Mesendoderm (in vitro differentiated cells): ENCODE results near the gene S100A9.

ENCODE experiments used
- DNase-seq: peaks from one replicate; pipeline ENCODE4 v3.0.0; 2013
- H2AK5ac ChIP-seq: 2 replicates; pipeline ENCODE4 v1.6.1; 2013; ENCODE audit warnings: low read length, inconsistent platforms
- H2BK120ac ChIP-seq: 2 replicates; pipeline ENCODE4 v1.6.1; 2013; ENCODE audit warnings: low read depth, mild to moderate bottlenecking, low read length, moderate library complexity, mixed read lengths
- H2BK15ac ChIP-seq: replicated peaks from 2 replicates; pipeline ENCODE4 v1.6.1; 2013; ENCODE audit warnings: low read depth, mild to moderate bottlenecking, moderate library complexity
- H2BK5ac ChIP-seq: 2 replicates; pipeline ENCODE4 v1.6.1; 2013; ENCODE audit warnings: low read length, inconsistent platforms
- H3K18ac ChIP-seq: 2 replicates; pipeline ENCODE4 v1.6.1; 2013; ENCODE audit warnings: mild to moderate bottlenecking, low read length, mixed read lengths
- H3K23ac ChIP-seq: one replicate; pipeline ENCODE4 v1.6.1; 2013; ENCODE audit warnings: low read length
- H3K27ac ChIP-seq: 2 replicates; pipeline ENCODE4 v1.5.1; 2013; ENCODE audit warnings: low read depth, mild to moderate bottlenecking, inconsistent platforms, low read length, moderate library complexity
- H3K27me3 ChIP-seq: 2 replicates; pipeline ENCODE4 v1.6.1; 2013; ENCODE audit warnings: low read length, control low read depth, mild to moderate bottlenecking, inconsistent platforms; ENCODE audit not compliant: insufficient read depth, poor library complexity
- H3K36me3 ChIP-seq: 2 replicates; pipeline ENCODE4 v1.6.1; 2013; ENCODE audit warnings: low read length, inconsistent platforms; ENCODE audit not compliant: control insufficient read depth, insufficient read depth
- H3K4ac ChIP-seq: one replicate; pipeline ENCODE4 v1.6.1; 2013; ENCODE audit warnings: low read depth, mild to moderate bottlenecking, low read length, moderate library complexity
- H3K4me1 ChIP-seq: 2 replicates; pipeline ENCODE4 v1.6.1; 2013; ENCODE audit warnings: low read depth, low read length, inconsistent platforms; ENCODE audit not compliant: control insufficient read depth
- H3K4me2 ChIP-seq: 2 replicates; pipeline ENCODE4 v1.6.1; 2013; ENCODE audit warnings: low read length
- H3K4me3 ChIP-seq: 2 replicates; pipeline ENCODE4 v1.5.1; 2013; ENCODE audit warnings: mild to moderate bottlenecking, low read length
- H3K56ac ChIP-seq: one replicate; pipeline ENCODE4 v1.6.1; 2013; ENCODE audit warnings: low read length
- H3K79me1 ChIP-seq: 2 replicates; pipeline ENCODE4 v1.6.1; 2013; ENCODE audit warnings: low read length, inconsistent platforms
- H3K79me2 ChIP-seq: 2 replicates; pipeline ENCODE4 v1.6.1; 2013; ENCODE audit warnings: mild to moderate bottlenecking, low read length; ENCODE audit not compliant: control insufficient read depth, insufficient read depth
- H3K9ac ChIP-seq: 2 replicates; pipeline ENCODE4 v1.6.1; 2013; ENCODE audit warnings: low read length, inconsistent platforms
- H4K5ac ChIP-seq: one replicate; pipeline ENCODE4 v1.6.1; 2013; ENCODE audit warnings: low read length
- H4K8ac ChIP-seq: one replicate; pipeline ENCODE4 v1.6.1; 2013; ENCODE audit warnings: low read depth, mild to moderate bottlenecking, control low read depth, low read length, moderate library complexity
- WGBS: extraction: QIAGEN DNeasy Blood & Tissue Kit; methylation state at CpG from one replicate; pipeline ENCODE4 v1.1.7; 2013; ENCODE audit warnings: low lambda C conversion rate, missing lambda C conversion rate; ENCODE audit not compliant: insufficient coverage; ENCODE audit errors: extremely low coverage; 5-methylcytosine and 5-hydroxymethylcytosine counted together

Gene S100A9

DNA sequence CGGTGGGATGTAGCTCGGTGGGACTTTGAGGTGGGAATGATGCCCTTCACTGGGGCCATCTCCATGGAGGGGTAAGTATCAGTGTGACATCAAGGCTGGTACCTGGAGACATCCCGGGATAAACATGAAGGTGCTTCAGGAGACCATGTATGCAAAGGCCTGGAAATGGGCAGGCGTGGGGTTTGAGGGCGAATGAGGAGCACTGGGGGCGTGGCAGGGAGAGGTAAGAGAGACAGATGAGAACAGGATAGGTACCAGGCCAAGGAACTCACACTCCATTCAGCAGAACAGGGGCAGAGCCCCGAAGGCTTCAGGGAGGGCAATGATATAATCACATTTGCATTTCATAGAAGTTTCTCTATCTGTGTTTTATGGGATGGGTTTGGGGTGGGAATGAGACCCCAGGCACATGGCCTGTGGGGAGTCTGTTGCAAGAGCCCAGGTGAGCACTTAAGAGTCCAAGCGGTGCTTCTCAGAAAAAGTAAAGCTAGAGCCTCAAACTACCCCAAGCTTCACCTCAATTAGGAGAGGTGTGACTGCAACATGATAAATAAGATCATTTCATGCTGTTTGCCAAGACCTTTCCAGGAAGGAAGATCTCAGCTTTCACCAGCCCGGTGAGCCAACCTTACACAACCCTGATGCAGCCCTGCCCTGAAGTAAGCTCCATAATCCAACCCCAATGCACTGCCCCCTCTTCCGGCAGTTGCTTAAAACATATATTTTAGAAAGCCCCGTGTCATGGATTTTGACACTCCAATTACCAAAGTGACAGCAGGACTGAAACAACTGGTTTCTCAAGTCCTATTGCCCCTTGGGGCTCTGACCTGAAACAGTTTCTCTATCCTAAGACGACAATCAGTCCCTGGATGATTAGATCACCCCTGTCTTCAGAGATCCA is 7.4 kb downstream of the S100A9 start:
- Histone ChIP-seq H3K9ac (no peak overlapping the region), H2BK5ac (no peak overlapping the region), H3K27me3 (no peaks in the 10 kb centered on the region), H3K79me1 (no peaks in the 10 kb centered on the region), H3K23ac (no peak overlapping the region), H2AK5ac (no peak overlapping the region), H3K56ac (no peak overlapping the region), H3K36me3 (no peaks in the 10 kb centered on the region), H3K4me1 (no peaks in the 10 kb centered on the region), H3K4ac (no peak overlapping the region), H3K27ac (no peak overlapping the region), H3K18ac (no peak overlapping the region), H2BK120ac (no peak overlapping the region), H4K5ac (no peak overlapping the region), H3K79me2 (no peaks in the 10 kb centered on the region), H3K4me2 (no peak overlapping the region), H2BK15ac (no peak overlapping the region), H4K8ac (no peak overlapping the region), H3K4me3 (no peak overlapping the region)
- DNase-seq = no peak
- no CpG with 5 or more reads among the region's 12 CpGs for WGBS

DNA sequence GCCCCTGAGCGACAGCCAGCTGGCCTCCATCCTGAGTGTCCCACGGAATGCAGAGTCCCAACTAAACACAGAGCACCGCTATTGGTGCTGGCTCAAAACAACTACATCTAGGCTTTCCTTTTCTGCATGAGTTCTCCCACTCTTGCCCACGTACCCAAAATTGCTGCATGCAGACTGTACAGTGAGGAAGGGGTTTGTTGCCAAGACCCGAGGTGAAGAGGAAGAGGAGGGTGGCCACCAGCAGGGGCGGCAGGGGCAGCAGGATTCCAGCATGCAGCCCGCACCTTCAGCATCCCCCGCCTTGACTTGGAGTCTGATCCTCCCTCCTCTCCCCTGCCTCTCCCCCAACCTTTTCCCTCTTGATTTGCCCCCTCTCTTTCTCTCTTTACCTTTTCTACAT is 8.0 kb downstream of the S100A9 start:
- Histone ChIP-seq H3K27ac (no peak overlapping the region), H3K27me3 (no peaks in the 10 kb centered on the region), H3K4me3 (no peak overlapping the region), H3K4me2 (no peak overlapping the region), H3K18ac (no peak overlapping the region), H2AK5ac (no peak overlapping the region), H3K4ac (no peak overlapping the region), H3K79me2 (no peaks in the 10 kb centered on the region), H3K23ac (no peak overlapping the region), H3K9ac (no peak overlapping the region), H3K4me1 (no peaks in the 10 kb centered on the region), H2BK120ac (no peak overlapping the region), H2BK15ac (no peak overlapping the region), H4K8ac (no peak overlapping the region), H4K5ac (no peak overlapping the region), H3K36me3 (no peaks in the 10 kb centered on the region), H3K79me1 (no peaks in the 10 kb centered on the region), H2BK5ac (no peak overlapping the region), H3K56ac (no peak overlapping the region)
- no peak for DNase-seq
- no CpG with 5 or more reads among the region's 8 CpGs for WGBS

DNA sequence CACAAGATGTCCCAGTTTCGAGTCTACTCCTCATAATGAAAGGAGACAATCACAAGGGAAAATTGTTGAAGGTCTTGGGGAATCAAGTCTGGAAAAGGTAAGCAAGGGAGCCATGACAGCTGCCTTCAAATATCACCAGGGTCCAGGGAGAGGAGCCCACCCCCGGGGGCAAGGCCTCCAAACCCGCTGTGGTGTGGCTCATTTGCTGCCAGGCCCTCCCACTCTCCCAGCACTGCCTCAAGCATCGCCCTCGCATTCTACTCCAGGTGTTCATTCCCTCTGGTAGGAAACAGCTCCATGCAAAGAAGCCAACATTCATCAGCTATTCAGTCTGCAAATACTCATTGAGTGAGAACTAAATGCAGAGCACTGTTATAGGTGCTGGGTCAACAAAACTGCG is 8.6 kb downstream of the S100A9 start:
- H4K8ac ChIP-seq = no peak overlapping the region
- no peak overlapping the region for H2BK15ac ChIP-seq
- H3K56ac ChIP-seq = no peak overlapping the region
- no peak overlapping the region for H3K23ac ChIP-seq
- no peak overlapping the region for H3K18ac ChIP-seq
- no peak overlapping the region for H4K5ac ChIP-seq
- H2BK5ac ChIP-seq = no peak overlapping the region
- H3K27me3 ChIP-seq = no peaks in the 10 kb centered on the region
- H3K79me1 ChIP-seq = no peaks in the 10 kb centered on the region
- H3K79me2 ChIP-seq = no peaks in the 10 kb centered on the region
- no peak overlapping the region for H3K9ac ChIP-seq
- no peak overlapping the region for H2BK120ac ChIP-seq
- no peak overlapping the region for H3K27ac ChIP-seq
- no peak overlapping the region for H3K4me2 ChIP-seq
- no CpG with 5 or more reads among the region's 6 CpGs for WGBS
- no peak for DNase-seq
- no peak overlapping the region for H2AK5ac ChIP-seq
- no peaks in the 10 kb centered on the region for H3K4me1 ChIP-seq
- H3K4ac ChIP-seq = no peak overlapping the region
- H3K36me3 ChIP-seq = no peaks in the 10 kb centered on the region
- H3K4me3 ChIP-seq = no peak overlapping the region

DNA sequence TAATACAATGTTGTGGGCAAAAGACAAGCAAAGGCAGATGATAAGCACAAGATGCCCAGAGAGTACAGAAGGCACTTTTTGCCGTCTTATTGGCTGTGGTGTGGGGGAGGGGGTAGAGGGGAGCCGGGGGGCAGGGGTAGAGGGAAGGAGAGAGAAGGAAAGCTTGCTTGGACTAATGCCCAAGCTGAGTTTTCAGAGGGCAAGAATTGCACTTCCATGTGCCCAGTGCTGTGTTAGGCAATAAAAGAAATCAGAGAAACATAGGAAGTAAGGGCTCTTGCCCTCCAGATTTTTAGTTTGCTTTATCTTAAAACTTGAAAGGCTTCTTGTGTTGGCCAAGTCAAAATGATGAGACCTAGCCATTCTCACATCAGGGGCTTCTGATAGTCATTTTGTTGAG is 9.4 kb downstream of the S100A9 start:
- H3K79me2 ChIP-seq = no peaks in the 10 kb centered on the region
- H2BK5ac ChIP-seq = no peak overlapping the region
- no peak overlapping the region for H2BK120ac ChIP-seq
- no peak overlapping the region for H3K27ac ChIP-seq
- H3K4me2 ChIP-seq = no peak overlapping the region
- H3K4me1 ChIP-seq = no peaks in the 10 kb centered on the region
- no peak overlapping the region for H3K9ac ChIP-seq
- no peak overlapping the region for H4K5ac ChIP-seq
- no peak overlapping the region for H3K4ac ChIP-seq
- H3K4me3 ChIP-seq = no peak overlapping the region
- no peak overlapping the region for H3K18ac ChIP-seq
- WGBS = no CpG with 5 or more reads among the region's 2 CpGs
- H4K8ac ChIP-seq = no peak overlapping the region
- H3K56ac ChIP-seq = no peak overlapping the region
- no peaks in the 10 kb centered on the region for H3K36me3 ChIP-seq
- no peaks in the 10 kb centered on the region for H3K79me1 ChIP-seq
- H3K23ac ChIP-seq = no peak overlapping the region
- H2AK5ac ChIP-seq = no peak overlapping the region
- no peaks in the 10 kb centered on the region for H3K27me3 ChIP-seq
- no peak overlapping the region for H2BK15ac ChIP-seq
- no peak for DNase-seq

DNA sequence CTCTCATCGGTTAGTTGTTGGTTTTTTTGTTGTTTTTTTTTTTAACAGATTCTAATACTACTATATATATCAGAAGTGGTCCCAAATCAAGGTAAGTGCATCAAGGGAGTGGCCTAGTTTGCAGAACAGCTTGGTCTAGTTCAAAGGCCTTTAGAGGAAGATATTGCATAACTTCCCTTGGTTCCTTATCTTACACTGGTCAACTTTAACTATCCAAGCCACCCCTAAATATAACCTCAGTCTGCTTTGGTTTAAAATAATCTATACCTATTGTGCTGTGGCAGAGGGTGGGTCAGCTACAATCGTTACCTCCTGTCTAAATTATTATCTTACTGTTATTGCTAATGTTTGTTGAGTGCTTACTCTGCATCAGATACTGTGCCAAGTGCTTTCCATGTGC is 10.8 kb downstream of the S100A9 start:
- H2AK5ac ChIP-seq = no peak overlapping the region
- H2BK5ac ChIP-seq = no peak overlapping the region
- H4K8ac ChIP-seq = no peak overlapping the region
- no peak overlapping the region for H3K23ac ChIP-seq
- WGBS = no CpG with 5 or more reads among the region's 2 CpGs
- H3K4me2 ChIP-seq = no peak overlapping the region
- H3K27ac ChIP-seq = no peak overlapping the region
- H2BK120ac ChIP-seq = no peak overlapping the region
- no peak overlapping the region for H3K9ac ChIP-seq
- H3K27me3 ChIP-seq = no peaks in the 10 kb centered on the region
- no peak overlapping the region for H3K56ac ChIP-seq
- no peak overlapping the region for H4K5ac ChIP-seq
- H3K18ac ChIP-seq = no peak overlapping the region
- no peak overlapping the region for H3K4me3 ChIP-seq
- DNase-seq = no peak
- no peak overlapping the region for H2BK15ac ChIP-seq
- no peaks in the 10 kb centered on the region for H3K36me3 ChIP-seq
- H3K79me1 ChIP-seq = no peaks in the 10 kb centered on the region
- H3K4me1 ChIP-seq = no peaks in the 10 kb centered on the region
- H3K79me2 ChIP-seq = no peaks in the 10 kb centered on the region
- no peak overlapping the region for H3K4ac ChIP-seq

DNA sequence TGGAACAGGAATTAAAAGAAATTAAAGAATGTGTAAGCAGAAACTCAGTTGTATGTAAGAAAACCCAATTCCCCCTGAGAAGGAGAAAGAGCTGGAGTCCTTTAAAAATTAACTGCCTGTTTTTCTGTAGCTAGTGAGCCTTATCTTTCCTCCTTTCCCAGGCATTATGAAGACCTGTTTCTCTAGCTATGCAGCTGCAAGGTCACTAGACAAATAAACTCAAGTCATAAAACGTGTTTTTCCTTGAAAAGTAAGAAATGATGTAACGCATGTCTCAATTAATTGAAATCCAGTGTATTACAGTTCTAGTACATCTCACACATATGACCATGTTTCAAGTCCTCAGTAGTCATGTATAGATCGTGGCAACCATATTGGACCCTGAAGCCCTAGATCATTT is 12.5 kb downstream of the S100A9 start:
- WGBS = no CpG with 5 or more reads among the region's 3 CpGs
- Histone ChIP-seq H3K27me3 (no peaks in the 10 kb centered on the region), H2BK5ac (no peak overlapping the region)

More for the DNA sequence above, 12.5 kb downstream of the S100A9 start:
- no peak overlapping the region for H4K5ac ChIP-seq
- H3K4ac ChIP-seq = no peak overlapping the region
- no peak overlapping the region for H3K27ac ChIP-seq
- no peak overlapping the region for H4K8ac ChIP-seq
- H3K56ac ChIP-seq = no peak overlapping the region
- H3K18ac ChIP-seq = no peak overlapping the region
- H3K36me3 ChIP-seq = no peaks in the 10 kb centered on the region
- H3K4me2 ChIP-seq = no peak overlapping the region
- H2AK5ac ChIP-seq = no peak overlapping the region
- H3K79me1 ChIP-seq = no peaks in the 10 kb centered on the region
- no peak for DNase-seq
- no peaks in the 10 kb centered on the region for H3K79me2 ChIP-seq
- H2BK15ac ChIP-seq = no peak overlapping the region
- H3K23ac ChIP-seq = no peak overlapping the region
- no peak overlapping the region for H2BK120ac ChIP-seq
- H3K9ac ChIP-seq = no peak overlapping the region
- no peak overlapping the region for H3K4me3 ChIP-seq
- no peaks in the 10 kb centered on the region for H3K4me1 ChIP-seq
